ENCODE measurements around the gene KLRD1.
"Not testable (repeated sequence)": the region's sequence is repeated elsewhere in the genome, so short reads cannot be mapped to it uniquely, and the experiment has no call there.

The KLRD1 gene

GRCh38 chr12:10307630-10308029 is at the start of gene KLRD1:
Gene KLRD1, plus strand, starts transcription at chr12:10307870. Its CDS starts 208 bp downstream, at chr12:10308078.
- no peak for DNase-seq

- DNase-seq, result no peak
Observed at GRCh38 chr12:10260927-10261326, 46.7 kb upstream of the KLRD1 start.

GRCh38 chr12:10268037-10268436 is 39.6 kb upstream of the KLRD1 start:
- no peak for DNase-seq

- no peak for DNase-seq
Observed at GRCh38 chr12:10272467-10272866, 35.2 kb upstream of the KLRD1 start.

GRCh38 chr12:10276774-10277173 is 30.9 kb upstream of the KLRD1 start:
- no peak for DNase-seq

GRCh38 chr12:10278104-10278503 is 29.6 kb upstream of the KLRD1 start:
- DNase-seq, result no peak

GRCh38 chr12:10279937-10280336 is 27.7 kb upstream of the KLRD1 start:
- DNase-seq, result no peak

GRCh38 chr12:10283027-10283426 is 24.6 kb upstream of the KLRD1 start:
- DNase-seq, result no peak

- DNase-seq, result no peak
Observed at GRCh38 chr12:10285919-10286318, 21.8 kb upstream of the KLRD1 start.

- no peak for DNase-seq
Observed at GRCh38 chr12:10289005-10289754, 18.5 kb upstream of the KLRD1 start.

GRCh38 chr12:10291030-10291429 is 16.6 kb upstream of the KLRD1 start:
- no peak for DNase-seq

GRCh38 chr12:10293151-10293550 is 14.5 kb upstream of the KLRD1 start:
- DNase-seq, result no peak

- DNase-seq, result no peak
Observed at GRCh38 chr12:10293570-10294227, 14.0 kb upstream of the KLRD1 start.

GRCh38 chr12:10301103-10301502 is 6.6 kb upstream of the KLRD1 start:
- DNase-seq, result no peak

- DNase-seq, result no peak
Observed at GRCh38 chr12:10304161-10304574, 3.5 kb upstream of the KLRD1 start.

- DNase-seq, result no peak
Observed at GRCh38 chr12:10305411-10305810, 2.3 kb upstream of the KLRD1 start.

GRCh38 chr12:10310926-10311720 is 3.5 kb downstream of the KLRD1 start:
- no peak for DNase-seq

- no peak for DNase-seq
Observed at GRCh38 chr12:10319388-10319787, 11.7 kb downstream of the KLRD1 start.

- DNase-seq, result no peak
Observed at GRCh38 chr12:10320643-10321042, 13.0 kb downstream of the KLRD1 start.

GRCh38 chr12:10328691-10329090 is 21.0 kb downstream of the KLRD1 start:
- DNase-seq, result not testable (repeated sequence)

GRCh38 chr12:10331642-10332239 is 24.1 kb downstream of the KLRD1 start:
- no peak for DNase-seq

GRCh38 chr12:10336196-10336595 is 28.5 kb downstream of the KLRD1 start:
- not testable (repeated sequence) for DNase-seq

- not testable (repeated sequence) for DNase-seq
Observed at GRCh38 chr12:10338470-10338869, 30.8 kb downstream of the KLRD1 start.

Measured in left hindlimb (tissue), 1 donor.